Heart right ventricle (tissue), 16 donors: ENCODE results near the gene S100A8. TPM values are rescaled to one million over a fixed set of nuclear protein-coding genes. Genes with fewer than 3 reads are reported as not detected.

Experiments
- ATAC-seq, 8 donors: fragments of 200-7000 bp; cut with Tn5 transposase; one replicate each; pipeline ENCODE4 v1.9.1; 2020; ENCODE audit warnings: mild to moderate bottlenecking in 8 of 8, moderate library complexity in 8 of 8, moderate number of reproducible peaks in 1 of 8
- DNase-seq, 2 donors: peaks; one replicate each; pipeline ENCODE4 v3.0.0-alpha.2; 2020
- H3K27ac ChIP-seq, 10 donors: fragments of 200-600 bp; sonication (generic) in 2 of 10; one replicate each; pipeline versions ENCODE4 v1.5.0 to v1.8.0; 2020 to 2022; ENCODE audit warnings: mild to moderate bottlenecking in 3 of 10
- H3K27me3 ChIP-seq, 7 donors: fragments of 200-600 bp; one replicate each; pipeline ENCODE4 v1.8.0; 2021 to 2022; ENCODE audit warnings: mild to moderate bottlenecking in 2 of 7
- H3K36me3 ChIP-seq, 9 donors: fragments of 200-600 bp; sonication (generic) in 1 of 9; one replicate each; pipeline versions ENCODE4 v1.5.0 to v1.8.0; 2020 to 2022; ENCODE audit warnings: mild to moderate bottlenecking in 2 of 9
- H3K4me1 ChIP-seq, 9 donors: fragments of 200-600 bp; sonication (generic) in 1 of 9; one replicate each; pipeline versions ENCODE4 v1.5.0 to v1.8.0; 2020 to 2022; ENCODE audit warnings: mild to moderate bottlenecking in 4 of 9
- H3K4me3 ChIP-seq, 10 donors: fragments of 200-600 bp; sonication (generic) in 2 of 10; one replicate each; pipeline versions ENCODE4 v1.5.0 to v1.8.0; 2020 to 2022; ENCODE audit warnings: mild to moderate bottlenecking in 7 of 10, moderate library complexity in 2 of 10
- H3K9me3 ChIP-seq, 11 donors: fragments of 200-600 bp in 10 of 11; sonication (generic) in 2 of 11; one replicate each; pipeline versions ENCODE4 v1.5.0 to v1.8.0; 2013 to 2022; ENCODE audit warnings: mild to moderate bottlenecking in 2 of 11, control low read depth in 1 of 11, moderate library complexity in 1 of 11
- CTCF ChIP-seq, 9 donors: fragments of 200-600 bp; sonication (generic) in 2 of 9; IDR thresholded peaks; one replicate each; pipeline versions ENCODE4 v1.5.0 to v1.8.0; 2021 to 2022; ENCODE audit warnings: antibody characterized with exemption in 9 of 9, mild to moderate bottlenecking in 5 of 9, moderate library complexity in 1 of 9
- WGBS, 2 donors: extraction: QIAGEN DNeasy Blood & Tissue Kit; methylation state at CpG; one replicate each; pipeline ENCODE4 v1.1.7; 2013; ENCODE audit warnings: inconsistent platforms in 1 of 2; 5-methylcytosine and 5-hydroxymethylcytosine counted together
- intact Hi-C, 10 donors: fragments of 100-400 bp; cut with DNase I; formaldehyde crosslinking; loops; one replicate each; pipeline versions ENCODE4 v1.11.1 to v1.14.2; 2022
- polyA plus RNA-seq, 2 donors: library from polyadenylated mRNA; stranded (reverse); fragments of 200-250 nt; gene quantifications; one replicate each; pipeline ENCODE4 v1.2.3, GENCODE V29; 2013
- total RNA-seq, 10 donors: library from RNA; stranded (reverse); fragmentation: NEBNext Ultra II Directional in 3 of 10; extraction: Animal tissue kit (Norgen Biotek cat#: 25700) in 3 of 10; gene quantifications; one replicate each; pipeline versions ENCODE4 v1.2.1 to v1.2.4, GENCODE V29; 2021 to 2023
- donor health status: Arrhythmogenic right ventricular cardiomyopathy.
- donor health status: ischemic (EF 13 %, LVEDD 7.1; RV severe dilation, severe dysfunction).
- donor health status: healthy with polysubstance abuse.
- donor health status: DM: no; HTN: yes; CAD: no.
- donor health status: DM: no; HTN: no; CAD: no.
- donor health status: ischemic (EF 25% LVEDD 6.9; RV normal size, moderate dysfunction).
- donor health status: ischemic (EF 25% LVEDD 5.7; RV mildly dilated, moderate dysfunction).
- donor health status: healthy.
- donor health status: DM: yes; HTN: yes; CAD: no.
- donor health status: Ischemic cardiomyopathy.
- donor health status: ischemic (EF 35%, LVEDD 5.7; RV mildly dilated, moderate dysfunction).
- donor health status: nonischemic (EF 11% LVEDD 7.7; RV severe dilation, severe dysfunction).
- donor health status: DM: yes; HTN: yes; CAD: no.
- donor health status: PGD.
- donor health status: ischemic (EF 29% LVEDD 5.4; RV normal size, mild dysfunction).
- donor health status: nonischemic (EF 23%, LVEDD 6.1; RV moderate dilation, normal function).

S100A8 gene
- total and polyA plus RNA-seq, 12 donors: 6.2 to 105 (median 45.4) TPM

- no peak for DNase-seq
- Histone ChIP-seq H3K27me3 (peaks cover 0 to 23% (median 4%) of the 10 kb centered on the region in 7 donors), H3K36me3 (no peaks in the 10 kb centered on the region), H3K9me3 (no peaks in the 10 kb centered on the region), H3K4me1 (no peaks in the 10 kb centered on the region), H3K4me3 (no peak overlapping the region), H3K27ac (no peak overlapping the region)
- intact Hi-C loops: no loop called here
- ATAC-seq: no peak
- 61 to 64% methylated on average over 11 of the region's 11 CpGs for WGBS, 2 donors
- TF ChIP-seq CTCF (IDR thresholded peaks at IDR 0.05): no peak
These were observed 44.0 kb upstream of the S100A8 start for GRCh38 chr1:153434746-153435455.

GRCh38 chr1:153432874-153433681 lies 42.2 kb upstream of the S100A8 start:
- ATAC-seq: no peak
- no peak for DNase-seq
- no peak overlapping the region for H3K27ac ChIP-seq
- 54 to 56% methylated on average over 9 of the region's 9 CpGs for WGBS, 2 donors
- H3K9me3 ChIP-seq: no peaks in the 10 kb centered on the region
- intact Hi-C loops: no loop called here
- H3K4me1 ChIP-seq: no peaks in the 10 kb centered on the region
- H3K36me3 ChIP-seq: no peaks in the 10 kb centered on the region
- H3K27me3 ChIP-seq: peaks cover 0 to 39% (median 14%) of the 10 kb centered on the region in 7 donors
- no peak overlapping the region for H3K4me3 ChIP-seq
- no peak for TF ChIP-seq CTCF (IDR thresholded peaks at IDR 0.05)

GRCh38 chr1:153431928-153432327 lies 41.1 kb upstream of the S100A8 start:
- H3K4me1 ChIP-seq: no peaks in the 10 kb centered on the region
- ATAC-seq (no peak), DNase-seq (no peak)
- WGBS, 2 donors: 67 to 73% methylated on average over 4 of the region's 4 CpGs
- intact Hi-C loops: no loop called here
- H3K27ac ChIP-seq: no peak overlapping the region
- no peaks in the 10 kb centered on the region for H3K9me3 ChIP-seq
- H3K27me3 ChIP-seq: peaks cover 0 to 32% (median 14%) of the 10 kb centered on the region in 7 donors
- H3K4me3 ChIP-seq: no peak overlapping the region
- no peaks in the 10 kb centered on the region for H3K36me3 ChIP-seq
- TF ChIP-seq CTCF (IDR thresholded peaks at IDR 0.05): no peak

- 63 to 69% methylated on average over 3 of the region's 3 CpGs for WGBS, 2 donors
- ATAC-seq: no peak
- TF ChIP-seq CTCF (IDR thresholded peaks at IDR 0.05): no peak
- no peaks in the 10 kb centered on the region for H3K4me1 ChIP-seq
- no peaks in the 10 kb centered on the region for H3K9me3 ChIP-seq
- no peak overlapping the region for H3K4me3 ChIP-seq
- no peak for DNase-seq
- H3K36me3 ChIP-seq: no peaks in the 10 kb centered on the region
- intact Hi-C loops: no loop called here
- H3K27ac ChIP-seq: no peak overlapping the region
- peaks cover 0 to 30% (median 18%) of the 10 kb centered on the region in 7 donors for H3K27me3 ChIP-seq
These were observed 40.6 kb upstream of the S100A8 start for GRCh38 chr1:153431427-153431826.
